Measurements from ENCODE around the gene SCN5A.

The SCN5A gene

GRCh38 chr3:38548154-38548931 is 101.1 kb downstream of the SCN5A start:
- no peak for DNase-seq (ENCODE audit: extremely low read depth in 1 of 2, low read depth in 1 of 2)

GRCh38 chr3:38545983-38546382 is 103.5 kb downstream of the SCN5A start:
- no peak for DNase-seq (ENCODE audit: extremely low read depth in 1 of 2, low read depth in 1 of 2)

- DNase-seq (ENCODE audit: extremely low read depth in 1 of 2, low read depth in 1 of 2) = no peak
These were observed 103.9 kb downstream of the SCN5A start for GRCh38 chr3:38545550-38545949.

GRCh38 chr3:38544926-38545325 is 104.6 kb downstream of the SCN5A start:
- no peak for DNase-seq (ENCODE audit: extremely low read depth in 1 of 2, low read depth in 1 of 2)

GRCh38 chr3:38543586-38543985 is 105.9 kb downstream of the SCN5A start:
- DNase-seq (ENCODE audit: extremely low read depth in 1 of 2, low read depth in 1 of 2) = no peak

GRCh38 chr3:38542401-38543298 is 106.8 kb downstream of the SCN5A start:
- DNase-seq (ENCODE audit: extremely low read depth in 1 of 2, low read depth in 1 of 2) = no peak

- no peak for DNase-seq (ENCODE audit: extremely low read depth in 1 of 2, low read depth in 1 of 2)
These were observed 107.7 kb downstream of the SCN5A start for GRCh38 chr3:38541806-38542205.

GRCh38 chr3:38538773-38539353 is 110.6 kb downstream of the SCN5A start:
- DNase-seq (ENCODE audit: extremely low read depth in 1 of 2, low read depth in 1 of 2) = no peak

GRCh38 chr3:38536671-38537070 is 112.8 kb downstream of the SCN5A start:
- DNase-seq (ENCODE audit: extremely low read depth in 1 of 2, low read depth in 1 of 2) = no peak

GRCh38 chr3:38534604-38535003 is 114.9 kb downstream of the SCN5A start:
- no peak for DNase-seq (ENCODE audit: extremely low read depth in 1 of 2, low read depth in 1 of 2)

- DNase-seq (ENCODE audit: extremely low read depth in 1 of 2, low read depth in 1 of 2) = no peak
These were observed 115.3 kb downstream of the SCN5A start for GRCh38 chr3:38534180-38534579.

- no peak for DNase-seq (ENCODE audit: extremely low read depth in 1 of 2, low read depth in 1 of 2)
These were observed 116.1 kb downstream of the SCN5A start for GRCh38 chr3:38533285-38533976.

- no peak for DNase-seq (ENCODE audit: extremely low read depth in 1 of 2, low read depth in 1 of 2)
These were observed 117.0 kb downstream of the SCN5A start for GRCh38 chr3:38532529-38532928.

- DNase-seq (ENCODE audit: extremely low read depth in 1 of 2, low read depth in 1 of 2) = no peak
These were observed 121.0 kb downstream of the SCN5A start for GRCh38 chr3:38528457-38528856.

GRCh38 chr3:38526792-38527191 is 122.7 kb downstream of the SCN5A start:
- DNase-seq (ENCODE audit: extremely low read depth in 1 of 2, low read depth in 1 of 2) = no peak

GRCh38 chr3:38524141-38524739 is 125.2 kb downstream of the SCN5A start:
- no peak for DNase-seq (ENCODE audit: extremely low read depth in 1 of 2, low read depth in 1 of 2)

- DNase-seq (ENCODE audit: extremely low read depth in 1 of 2, low read depth in 1 of 2) = no peak
These were observed 127.5 kb downstream of the SCN5A start for GRCh38 chr3:38522002-38522401.

- peak; percentile 4 to 36 for DNase-seq (ENCODE audit: extremely low read depth in 1 of 2, low read depth in 1 of 2)
These were observed 128.0 kb downstream of the SCN5A start for GRCh38 chr3:38521391-38521987.

- no peak for DNase-seq (ENCODE audit: extremely low read depth in 1 of 2, low read depth in 1 of 2)
These were observed 129.8 kb downstream of the SCN5A start for GRCh38 chr3:38519651-38520050.

GRCh38 chr3:38519000-38519399 is 130.5 kb downstream of the SCN5A start:
- no peak for DNase-seq (ENCODE audit: extremely low read depth in 1 of 2, low read depth in 1 of 2)

Measured in activated CD8-positive, alpha-beta memory T cell treated with anti-CD3 and anti-CD28 coated beads for 1 hour (primary cell).